ENCODE measurements around the gene NAA10. TPM values are rescaled to one million over a fixed set of nuclear protein-coding genes. Genes with fewer than 3 reads are reported as not detected.

Gene NAA10
- 26.1 TPM for total RNA-seq

DNA sequence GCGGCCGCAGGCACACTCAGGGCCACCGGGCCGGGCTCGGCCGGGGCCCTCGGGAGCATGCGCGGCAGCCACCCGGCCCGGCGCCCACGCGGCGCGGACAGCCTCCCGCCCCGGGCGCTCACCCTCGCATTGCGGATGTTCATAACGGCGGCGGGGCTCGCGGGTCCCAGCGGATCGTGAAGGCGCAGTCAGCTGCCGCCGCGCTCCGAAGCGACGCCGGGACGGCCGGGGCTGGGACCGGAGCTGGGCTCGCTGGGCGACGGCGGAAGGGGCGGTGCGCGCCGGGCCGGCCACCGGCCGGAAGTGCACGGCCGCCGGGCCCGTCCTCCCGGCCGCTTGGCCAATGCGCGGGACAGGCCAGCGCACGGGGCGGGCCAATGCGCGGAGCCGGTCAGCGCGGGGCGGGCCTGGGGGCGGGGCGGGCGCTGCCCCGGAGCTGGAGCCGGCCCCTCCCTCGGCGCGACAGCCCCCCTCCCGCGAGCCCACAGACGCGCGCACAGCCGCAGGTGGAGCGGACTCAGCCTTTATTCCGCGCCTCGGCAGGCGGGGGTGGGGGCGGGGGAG is at the start of gene NAA10:
Gene NAA10, minus strand, starts transcription at position 276 of the 564 bp plus-strand sequence. Its CDS starts 133 bp downstream, at position 143.

DNA sequence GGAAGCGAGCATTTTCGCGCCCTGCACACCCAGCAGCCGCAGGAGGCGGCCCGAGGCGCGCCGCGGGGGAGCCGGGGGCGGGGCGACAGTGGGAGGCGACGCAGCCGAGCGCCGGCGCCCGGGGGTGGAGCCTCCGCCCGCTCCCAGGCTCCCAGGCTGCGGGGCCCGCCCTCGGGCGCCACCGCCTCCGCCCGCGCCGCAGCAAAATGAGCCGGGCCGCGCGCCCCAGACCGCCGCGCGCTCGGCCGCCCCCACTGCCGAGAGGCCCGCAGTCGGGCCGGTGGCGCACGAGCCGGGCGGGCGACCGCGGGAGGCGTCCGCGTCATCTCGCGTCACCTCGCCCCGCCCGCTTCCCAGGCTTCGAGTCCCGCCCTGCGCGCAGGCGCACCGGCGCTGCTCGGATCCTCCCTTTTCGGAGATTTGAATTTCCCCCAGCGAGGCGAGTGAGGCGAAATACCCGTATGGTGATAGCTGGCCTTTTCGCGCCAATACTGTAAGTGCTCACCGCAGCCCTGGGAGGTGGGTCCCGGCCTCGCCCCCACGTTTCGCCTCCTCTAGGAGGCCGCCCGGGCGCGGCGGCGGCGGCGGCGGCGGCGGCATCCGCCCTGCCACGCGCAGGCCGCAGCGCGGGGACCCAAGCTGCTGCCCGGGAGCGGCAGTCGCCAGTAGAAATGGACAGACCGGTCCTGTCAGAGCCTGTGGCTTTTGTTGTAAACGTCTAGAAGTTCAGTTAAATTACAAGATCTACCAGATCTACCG is 37.7 kb upstream of the NAA10 start, which contains the start of gene TMEM187:
Gene TMEM187, plus strand, starts transcription at position 387 of the 759 bp plus-strand sequence. CDS start 9,309 bp downstream, outside the sequence.

DNA sequence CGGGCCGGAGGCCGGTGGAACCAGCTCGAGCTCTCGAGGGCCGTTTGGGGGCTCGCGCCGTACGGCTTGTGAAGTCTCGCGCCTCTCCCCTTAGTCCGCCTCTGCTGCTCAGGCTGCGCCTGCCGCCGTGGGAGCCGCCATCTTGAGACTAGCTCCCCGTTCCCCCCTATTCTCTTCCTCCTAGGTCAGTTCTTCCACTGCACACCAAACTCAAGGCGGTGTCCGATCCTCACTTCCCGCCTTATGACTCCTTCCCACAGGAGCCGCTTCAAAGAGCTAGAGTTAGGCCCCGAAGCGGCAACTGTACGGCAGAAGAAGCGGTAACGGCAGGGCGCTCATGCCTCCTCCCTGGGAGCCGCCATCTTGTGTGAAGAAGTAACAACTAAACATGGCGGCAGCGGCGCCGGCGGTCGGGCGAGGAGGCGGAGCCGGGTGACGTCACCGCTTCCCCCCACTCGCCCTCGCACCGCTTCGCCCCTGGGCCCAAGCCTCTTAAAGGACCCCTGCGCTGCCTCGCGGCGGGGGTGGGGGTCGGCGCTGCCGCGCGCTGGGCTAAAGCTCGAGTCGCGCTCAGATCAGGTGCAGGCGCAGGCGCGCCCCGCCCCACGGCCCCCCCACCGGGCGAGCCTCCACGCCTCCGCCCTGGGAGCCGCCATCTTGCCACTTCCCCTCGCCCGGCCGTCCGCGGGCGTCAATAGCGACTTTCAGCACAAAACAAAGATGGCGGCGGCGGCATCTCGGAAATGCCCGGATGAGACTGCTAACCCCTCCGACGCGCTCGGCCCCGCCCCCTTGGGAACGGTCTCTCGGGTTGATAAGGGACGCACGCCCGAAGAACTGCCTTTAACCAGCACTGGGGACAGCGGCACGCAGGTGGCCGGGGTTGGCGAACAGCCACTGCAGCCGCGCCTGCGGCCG is 36.9 kb upstream of the NAA10 start, which contains the start of gene HCFC1:
Gene HCFC1, minus strand, starts transcription at position 369 of the 918 bp plus-strand sequence. CDS start 978 bp downstream, outside the sequence.

DNA sequence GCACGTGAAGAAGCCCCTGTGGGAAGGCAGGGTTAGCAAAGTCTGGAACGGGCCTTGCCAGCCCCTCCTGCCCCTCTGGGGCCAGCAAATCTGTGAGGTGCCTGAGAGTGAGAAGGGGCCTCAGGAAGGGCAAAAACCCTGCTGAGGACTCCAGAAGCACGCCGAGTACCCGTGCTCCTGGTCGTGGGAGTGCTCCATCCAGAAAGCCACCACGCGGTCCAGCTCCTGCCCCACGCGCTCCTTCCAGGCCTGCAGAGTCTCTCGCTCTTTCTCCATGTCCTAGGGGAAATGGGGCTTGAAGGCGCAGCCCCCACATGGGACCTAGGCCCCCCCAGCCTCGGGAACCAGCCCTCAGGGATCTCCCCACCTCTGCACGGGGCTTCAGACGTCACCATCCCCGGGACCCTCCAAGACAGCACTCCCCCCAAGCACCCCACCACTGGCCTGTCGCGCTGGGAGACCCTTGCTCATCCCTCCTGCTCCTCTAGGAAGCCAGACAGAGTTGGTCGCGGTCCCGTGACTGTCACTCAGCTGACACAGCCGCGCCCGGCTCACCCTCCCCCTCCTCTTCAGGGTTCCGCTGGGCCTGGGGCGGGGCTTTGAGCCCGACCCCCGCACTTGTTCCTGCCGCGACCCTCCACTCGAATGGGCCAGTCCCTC is 9.4 kb upstream of the NAA10 start, which contains the start of gene RENBP:
Gene RENBP, minus strand, starts transcription at position 504 of the 660 bp plus-strand sequence. Its CDS starts 33 bp downstream, at position 471.

DNA sequence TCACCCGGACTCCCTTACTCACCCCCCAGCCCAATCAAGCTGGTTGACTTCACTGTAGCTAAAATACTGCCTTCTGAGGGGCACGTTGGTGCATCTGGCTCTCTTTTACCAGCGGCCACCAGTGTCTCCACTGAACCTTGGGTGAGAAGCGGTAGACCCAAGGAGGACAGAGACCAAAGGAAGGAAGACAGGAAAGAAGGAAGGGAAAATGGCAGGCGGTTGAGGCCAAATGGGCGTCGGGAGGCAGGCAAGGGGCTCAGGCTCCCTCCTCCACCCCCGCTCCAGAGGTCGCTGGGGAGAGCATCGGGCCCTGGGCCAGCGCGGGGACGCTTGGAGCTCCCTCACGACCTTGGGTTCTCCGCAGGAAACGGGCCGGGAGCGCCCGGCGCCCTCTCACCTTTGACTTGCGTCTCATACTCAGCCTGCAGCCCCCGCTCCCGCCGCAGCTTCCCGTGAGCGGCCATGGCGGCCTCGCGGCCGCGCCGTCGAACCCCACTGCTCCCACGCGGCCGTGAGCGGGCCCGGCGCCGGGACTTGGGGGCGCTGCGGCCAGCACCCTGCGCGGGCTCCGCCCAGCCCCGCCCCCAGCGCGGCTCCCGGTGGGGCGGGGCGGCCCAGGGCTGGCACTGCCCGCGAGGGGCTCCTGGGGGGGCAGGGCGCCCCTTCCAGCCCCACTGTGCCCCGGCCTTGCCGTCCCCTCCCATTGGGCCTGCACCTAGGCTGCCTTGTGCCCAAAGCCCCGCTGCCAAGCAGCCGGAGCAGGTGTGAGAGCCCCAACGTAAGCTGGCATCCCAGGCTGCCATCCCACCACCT is 8.9 kb downstream of the NAA10 start, which contains the start of gene ARHGAP4:
Gene ARHGAP4, minus strand, starts transcription at position 526 of the 813 bp plus-strand sequence. Its CDS starts 62 bp downstream, at position 464.

DNA sequence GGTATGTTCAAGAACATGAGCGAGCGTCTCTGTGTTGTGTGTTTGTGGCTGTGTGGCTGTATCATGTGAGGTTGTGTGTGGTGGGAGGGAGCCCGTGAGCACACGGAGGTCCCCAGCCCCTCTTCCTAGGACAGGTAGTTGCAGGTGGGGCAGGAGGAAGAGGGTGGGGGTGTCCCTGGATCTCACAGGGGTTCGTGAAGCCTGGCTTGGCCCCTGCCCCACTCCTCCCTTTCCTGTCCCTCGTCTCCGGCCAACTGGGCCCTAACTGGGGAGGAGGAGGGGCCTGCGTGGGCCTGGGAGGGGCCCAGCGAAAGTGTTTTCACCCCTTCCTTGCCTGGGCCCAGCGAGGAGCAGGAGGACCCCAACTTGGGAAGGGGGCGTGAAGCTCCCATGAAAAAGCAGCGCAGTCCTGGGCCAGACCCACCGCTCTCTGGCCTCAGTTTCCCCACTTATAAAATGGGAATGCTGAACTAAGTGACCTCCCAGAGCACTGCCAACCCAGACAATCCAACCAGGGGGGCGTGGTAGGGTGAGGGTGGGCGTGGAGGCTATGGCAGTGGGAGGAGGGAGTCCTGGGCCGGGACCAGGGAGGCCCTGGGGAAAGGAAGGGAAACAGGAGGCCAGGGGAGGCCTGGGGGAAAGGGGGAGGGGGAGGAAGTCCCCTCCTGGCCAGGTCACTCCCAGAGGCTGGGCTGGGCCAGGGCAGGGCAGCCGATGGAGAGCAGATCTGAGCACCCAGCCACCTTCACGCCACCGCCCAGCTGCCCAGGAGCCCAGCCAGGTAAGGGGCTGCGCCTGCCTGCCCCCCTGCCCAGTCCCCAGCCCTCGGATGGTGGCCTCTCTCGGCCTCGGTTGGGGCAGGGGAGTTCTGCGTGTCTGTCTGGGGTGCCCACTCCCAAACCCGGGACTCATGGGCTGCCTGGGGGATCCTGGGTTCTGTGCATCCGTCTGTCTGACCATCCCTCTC is 30.6 kb downstream of the NAA10 start, which contains the start of gene AVPR2:
Gene AVPR2, plus strand, starts transcription at position 683 of the 967 bp plus-strand sequence. CDS start 473 bp downstream, outside the sequence.

DNA sequence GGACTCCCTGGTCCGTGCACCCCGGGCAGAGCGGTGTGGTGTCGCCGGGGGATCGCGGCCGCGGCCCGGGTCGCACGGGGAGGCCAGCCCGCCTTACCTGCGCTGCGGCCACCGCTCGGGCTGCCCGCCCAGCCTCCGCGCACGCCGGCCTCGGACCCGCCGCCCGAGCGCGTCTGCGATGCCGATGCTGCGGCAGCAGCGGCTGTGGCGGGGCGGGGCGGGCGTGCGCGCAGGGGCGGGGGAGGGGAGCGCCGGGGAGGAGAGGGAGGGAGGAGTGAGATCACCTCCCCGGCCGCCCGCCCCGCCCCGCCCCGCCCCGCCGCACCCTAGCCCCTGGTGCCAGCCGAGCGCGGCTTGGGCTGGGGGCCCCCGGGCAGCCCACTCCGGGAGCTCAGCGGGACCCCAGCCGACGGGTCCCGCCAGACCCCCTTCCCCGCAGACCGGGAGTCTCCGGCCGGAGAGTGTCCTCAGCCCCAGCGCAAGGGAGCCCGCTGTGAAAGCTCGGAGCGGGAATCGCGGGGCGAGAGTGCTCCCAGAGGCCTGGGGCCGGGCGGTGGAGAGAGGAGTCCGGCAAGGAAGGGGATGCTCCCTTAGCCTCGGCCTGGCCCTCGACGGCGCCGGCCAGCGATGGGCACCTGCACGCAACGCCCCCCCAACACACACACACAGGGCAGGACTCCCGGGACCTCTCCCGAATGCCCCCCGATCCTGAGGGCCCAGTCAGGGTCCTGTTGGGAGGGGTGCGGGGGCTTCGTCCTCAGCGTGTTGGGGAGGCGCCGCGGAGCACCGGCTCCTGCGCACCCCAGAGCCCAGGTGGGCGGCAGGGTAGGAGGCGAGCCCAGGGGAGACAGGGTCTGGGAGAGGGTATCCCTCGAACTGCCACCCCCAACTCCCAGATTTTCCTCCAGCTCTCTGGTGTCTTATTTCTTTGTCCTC is 48.6 kb downstream of the NAA10 start, which contains the start of gene L1CAM:
Gene L1CAM, minus strand, starts transcription at position 206 of the 936 bp plus-strand sequence. CDS start 10,337 bp downstream, outside the sequence.

Small RNA genes lying within 50 kb of the gene (small RNA-seq; reads per million reads assigned to genes)
- gene MIR3202-1 = 0.10 reads per million

Other genes with a start within 250 kb of the NAA10 start
- gene SLC6A8, start 247.1 kb downstream of the NAA10 start, total RNA-seq = 22.8 TPM
- gene BCAP31, start 210.7 kb downstream of the NAA10 start, total RNA-seq = 87.9 TPM
- 5.1 TPM for gene ABCD1, start 210.2 kb downstream of the NAA10 start, total RNA-seq
- gene PLXNB3, start 170.8 kb downstream of the NAA10 start, total RNA-seq = 4.6 TPM
- gene SRPK3, start 154.0 kb downstream of the NAA10 start, total RNA-seq = 0.46 TPM
- gene IDH3G, start 140.7 kb downstream of the NAA10 start, total RNA-seq = 42.0 TPM
- gene SSR4, start 140.4 kb downstream of the NAA10 start, total RNA-seq = 80.5 TPM
- gene PDZD4, start 104.5 kb downstream of the NAA10 start, total RNA-seq = 125 TPM
- 182 TPM for gene L1CAM, start 48.9 kb downstream of the NAA10 start, total RNA-seq
- not detected for gene AVPR2, start 30.4 kb downstream of the NAA10 start, total RNA-seq
- 11.1 TPM for gene ARHGAP4, start 8.8 kb downstream of the NAA10 start, total RNA-seq
- gene RENBP, start 9.6 kb upstream of the NAA10 start, total RNA-seq = 7.8 TPM
- gene HCFC1, start 36.8 kb upstream of the NAA10 start, total RNA-seq = 15.2 TPM
- 2.1 TPM for gene TMEM187, start 37.7 kb upstream of the NAA10 start, total RNA-seq
- 10.8 TPM for gene IRAK1, start 84.9 kb upstream of the NAA10 start, total RNA-seq
- gene MECP2, start 162.7 kb upstream of the NAA10 start, total RNA-seq = 33.0 TPM
- not detected for gene OPN1LW, start 209.2 kb upstream of the NAA10 start, total RNA-seq
- not detected for gene OPN1MW, start 247.6 kb upstream of the NAA10 start, total RNA-seq

All from diencephalon (tissue), 1 donor.